ENCODE results near the gene SYNE3. TPM values are rescaled to one million over a fixed set of nuclear protein-coding genes. Genes with fewer than 3 reads are reported as not detected.

Gene SYNE3
- total RNA-seq (10 to 100 TPM; 47.1 to 48.2 TPM), polyA plus RNA-seq (1 to 10 TPM; 2.4 to 4.6 (median 4.5) TPM), total RNA-seq (49.5 to 243 (median 115) reads per million in 6 experiments)

- H3K27me3 Mint-ChIP-seq = no peaks in the 10 kb centered on the region
- DNase-seq = peak in 8 of 10 donors; percentile 26 to 74 (median 42)
- peak within 1 kb of the TSS; percentile 83 to 99 (median 96) for H3K27ac Mint-ChIP-seq
- no peaks in the 10 kb centered on the region for H3K9me3 Mint-ChIP-seq
- POLR2A ChIA-PET = interaction anchor here (0.7 to 16.9 kb wide), 9 partner anchors 9 to 50 kb away, joined by 3 to 398 read pairs (median 4); partner anchors contain the start of gene GLRX5
- peaks cover 0 to 6% (median 0%) of the 10 kb centered on the region in 3 donors for H3K36me3 Mint-ChIP-seq
- H3K4me1 Mint-ChIP-seq = peaks cover 41 to 77% (median 72%) of the 10 kb centered on the region in 4 donors
- ATAC-seq = peak; percentile 57 to 62
- peak within 1 kb of the TSS; percentile 86 to 95 (median 88) for H3K4me3 Mint-ChIP-seq
These were observed at the start of gene SYNE3 for GRCh38 chr14:95516554-95517181. Gene SYNE3 (minus strand): TSS chr14:95516650. CDS start chr14:95475821, 40,829 bp downstream.

GRCh38 chr14:95564060-95564459 is 47.6 kb upstream of the SYNE3 start:
- no peaks in the 10 kb centered on the region for H3K9me3 Mint-ChIP-seq
- POLR2A ChIA-PET = no interaction called here
- no peak overlapping the region for H3K4me3 Mint-ChIP-seq
- ATAC-seq = no peak
- H3K27ac Mint-ChIP-seq = no peak overlapping the region
- peaks cover 4 to 6% (median 5%) of the 10 kb centered on the region in 4 donors for H3K4me1 Mint-ChIP-seq
- H3K27me3 Mint-ChIP-seq = peaks cover 2 to 14% (median 8%) of the 10 kb centered on the region in 5 donors
- DNase-seq = no peak
- H3K36me3 Mint-ChIP-seq = no peaks in the 10 kb centered on the region

- H3K4me1 Mint-ChIP-seq = peaks cover 4 to 6% (median 5%) of the 10 kb centered on the region in 4 donors
- no peaks in the 10 kb centered on the region for H3K9me3 Mint-ChIP-seq
- no peak for DNase-seq
- peaks cover 2 to 14% (median 8%) of the 10 kb centered on the region in 5 donors for H3K27me3 Mint-ChIP-seq
- H3K36me3 Mint-ChIP-seq = no peaks in the 10 kb centered on the region
- H3K4me3 Mint-ChIP-seq = no peak overlapping the region
- H3K27ac Mint-ChIP-seq = no peak overlapping the region
- no peak for ATAC-seq
- POLR2A ChIA-PET = no interaction called here
These were observed 46.6 kb upstream of the SYNE3 start for GRCh38 chr14:95562892-95563685.

GRCh38 chr14:95561001-95561412 is 44.6 kb upstream of the SYNE3 start:
- H3K36me3 Mint-ChIP-seq = no peaks in the 10 kb centered on the region
- ATAC-seq (peak; percentile 87 to 99), DNase-seq (peak; percentile 59 to 91 (median 76))
- H3K4me1 Mint-ChIP-seq = peaks cover 4 to 6% (median 5%) of the 10 kb centered on the region in 4 donors
- H3K4me3 Mint-ChIP-seq = no peak overlapping the region
- H3K27me3 Mint-ChIP-seq = peaks cover 2 to 14% (median 8%) of the 10 kb centered on the region in 5 donors
- POLR2A ChIA-PET = no interaction called here
- H3K9me3 Mint-ChIP-seq = no peaks in the 10 kb centered on the region
- peak overlapping the region in 2 of 10 donors; percentile 9 to 12 for H3K27ac Mint-ChIP-seq

GRCh38 chr14:95559203-95559602 is 42.8 kb upstream of the SYNE3 start:
- H3K27ac Mint-ChIP-seq = no peak overlapping the region
- no peaks in the 10 kb centered on the region for H3K36me3 Mint-ChIP-seq
- peaks cover 4 to 6% (median 5%) of the 10 kb centered on the region in 4 donors for H3K4me1 Mint-ChIP-seq
- no peaks in the 10 kb centered on the region for H3K9me3 Mint-ChIP-seq
- no peak overlapping the region for H3K4me3 Mint-ChIP-seq
- POLR2A ChIA-PET = interaction anchor here (0.7 kb wide), 1 partner anchor 667 kb away, joined by 3 read pairs; no protein-coding TSS in a partner anchor
- ATAC-seq = no peak
- peaks cover 2 to 14% (median 8%) of the 10 kb centered on the region in 5 donors for H3K27me3 Mint-ChIP-seq
- no peak for DNase-seq

- POLR2A ChIA-PET = no interaction called here
- no peaks in the 10 kb centered on the region for H3K36me3 Mint-ChIP-seq
- peaks cover 4 to 6% (median 5%) of the 10 kb centered on the region in 4 donors for H3K4me1 Mint-ChIP-seq
- DNase-seq (no peak), ATAC-seq (no peak)
- no peak overlapping the region for H3K4me3 Mint-ChIP-seq
- H3K27me3 Mint-ChIP-seq = peaks cover 2 to 14% (median 8%) of the 10 kb centered on the region in 5 donors
- H3K9me3 Mint-ChIP-seq = no peaks in the 10 kb centered on the region
- H3K27ac Mint-ChIP-seq = no peak overlapping the region
These were observed 41.4 kb upstream of the SYNE3 start for GRCh38 chr14:95557832-95558231.

GRCh38 chr14:95557291-95557690 is 40.8 kb upstream of the SYNE3 start:
- no peaks in the 10 kb centered on the region for H3K36me3 Mint-ChIP-seq
- POLR2A ChIA-PET = no interaction called here
- H3K27me3 Mint-ChIP-seq = peaks cover 2 to 10% (median 7%) of the 10 kb centered on the region in 5 donors
- H3K4me1 Mint-ChIP-seq = peaks cover 4 to 6% (median 5%) of the 10 kb centered on the region in 4 donors
- no peak overlapping the region for H3K4me3 Mint-ChIP-seq
- DNase-seq (no peak), ATAC-seq (no peak)
- H3K27ac Mint-ChIP-seq = no peak overlapping the region
- no peaks in the 10 kb centered on the region for H3K9me3 Mint-ChIP-seq

- H3K27me3 Mint-ChIP-seq = peaks cover 0 to 1% (median 0%) of the 10 kb centered on the region in 5 donors
- H3K9me3 Mint-ChIP-seq = peaks cover 0 to 2% (median 0%) of the 10 kb centered on the region in 9 donors
- no peak for DNase-seq
- ATAC-seq = no peak
- no peak overlapping the region for H3K4me3 Mint-ChIP-seq
- no peak overlapping the region for H3K27ac Mint-ChIP-seq
- POLR2A ChIA-PET = no interaction called here
- peaks cover 0 to 4% (median 4%) of the 10 kb centered on the region in 3 donors for H3K36me3 Mint-ChIP-seq
- H3K4me1 Mint-ChIP-seq = no peaks in the 10 kb centered on the region
These were observed 38.6 kb upstream of the SYNE3 start for GRCh38 chr14:95555053-95555452.

GRCh38 chr14:95553141-95553540 is 36.7 kb upstream of the SYNE3 start:
- no peaks in the 10 kb centered on the region for H3K27me3 Mint-ChIP-seq
- H3K9me3 Mint-ChIP-seq = peaks cover 0 to 2% (median 0%) of the 10 kb centered on the region in 9 donors
- peaks cover 0 to 10% (median 8%) of the 10 kb centered on the region in 3 donors for H3K36me3 Mint-ChIP-seq
- ATAC-seq (no peak), DNase-seq (no peak)
- H3K4me3 Mint-ChIP-seq = no peak overlapping the region
- H3K4me1 Mint-ChIP-seq = no peaks in the 10 kb centered on the region
- POLR2A ChIA-PET = no interaction called here
- peak overlapping the region in 2 of 10 donors; percentile 21 to 72 for H3K27ac Mint-ChIP-seq

- H3K4me1 Mint-ChIP-seq = peaks cover 0 to under 1% (median 0%) of the 10 kb centered on the region in 4 donors
- no peak overlapping the region for H3K4me3 Mint-ChIP-seq
- no peak overlapping the region for H3K27ac Mint-ChIP-seq
- H3K36me3 Mint-ChIP-seq = peaks cover 0 to 12% (median 11%) of the 10 kb centered on the region in 3 donors
- ATAC-seq (no peak), DNase-seq (no peak)
- no peaks in the 10 kb centered on the region for H3K27me3 Mint-ChIP-seq
- peaks cover 0 to 2% (median 0%) of the 10 kb centered on the region in 9 donors for H3K9me3 Mint-ChIP-seq
- POLR2A ChIA-PET = no interaction called here
These were observed 35.0 kb upstream of the SYNE3 start for GRCh38 chr14:95551435-95551834.

GRCh38 chr14:95549656-95550585 is 33.5 kb upstream of the SYNE3 start:
- peaks cover 0 to 3% (median 0%) of the 10 kb centered on the region in 4 donors for H3K4me1 Mint-ChIP-seq
- no peak for ATAC-seq
- no peak overlapping the region for H3K27ac Mint-ChIP-seq
- no peak overlapping the region for H3K4me3 Mint-ChIP-seq
- no peak for DNase-seq
- H3K9me3 Mint-ChIP-seq = peaks cover 0 to 2% (median 0%) of the 10 kb centered on the region in 9 donors
- no peaks in the 10 kb centered on the region for H3K27me3 Mint-ChIP-seq
- H3K36me3 Mint-ChIP-seq = peaks cover 0 to 21% (median 12%) of the 10 kb centered on the region in 3 donors
- POLR2A ChIA-PET = no interaction called here

- H3K36me3 Mint-ChIP-seq = peaks cover 0 to 35% (median 17%) of the 10 kb centered on the region in 3 donors
- POLR2A ChIA-PET = no interaction called here
- H3K27me3 Mint-ChIP-seq = no peaks in the 10 kb centered on the region
- H3K9me3 Mint-ChIP-seq = peaks cover 0 to 2% (median 0%) of the 10 kb centered on the region in 9 donors
- H3K4me3 Mint-ChIP-seq = no peak overlapping the region
- no peak overlapping the region for H3K27ac Mint-ChIP-seq
- DNase-seq (no peak), ATAC-seq (no peak)
- peaks cover 0 to 3% (median 1%) of the 10 kb centered on the region in 4 donors for H3K4me1 Mint-ChIP-seq
These were observed 32.0 kb upstream of the SYNE3 start for GRCh38 chr14:95548328-95548929.
